TTC549 (cell line): Measurements from ENCODE around the gene SMAD7.

Source experiments
- FAIRE-seq: peaks from 2 replicates; lab custom pipeline; 2012; peaks lifted over from hg19 to GRCh38; lab: Jason Lieb, UNC

SMAD7 gene

DNA sequence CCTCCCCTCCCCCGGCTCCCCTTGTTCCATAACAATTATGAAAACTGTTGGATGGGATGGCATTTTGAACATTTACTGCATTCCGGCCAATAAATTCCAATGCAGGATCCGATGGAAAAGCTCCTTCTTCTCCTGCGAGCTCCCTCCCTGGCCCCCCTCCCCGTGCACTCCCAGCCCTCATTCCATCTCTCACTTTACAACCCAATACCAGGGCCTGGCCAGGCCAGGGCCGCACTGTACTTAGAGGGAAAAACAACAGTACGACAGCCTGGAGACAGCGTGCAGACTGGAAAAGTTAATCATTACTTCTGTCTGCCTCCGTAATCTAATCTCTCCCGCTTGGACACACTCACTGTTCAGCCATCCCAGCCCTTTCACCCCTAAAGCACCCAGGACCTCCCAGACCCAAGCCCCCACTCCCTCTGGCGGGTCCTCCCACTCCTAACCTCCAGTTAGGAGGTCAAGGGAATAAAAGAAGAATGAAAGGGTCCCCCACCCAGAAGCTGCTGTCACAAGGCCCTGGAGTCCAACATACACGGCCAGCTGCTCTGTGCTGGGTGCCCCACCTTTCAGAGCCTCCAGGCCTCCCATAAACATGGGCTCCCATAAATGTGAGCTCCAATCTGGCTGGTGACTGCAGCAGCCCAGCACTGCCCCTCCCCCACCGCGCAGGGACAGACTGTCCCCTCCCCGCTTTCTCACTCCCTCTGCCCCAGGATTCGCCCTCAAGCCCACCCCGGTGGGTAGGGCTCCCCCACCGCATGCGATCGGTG lies 20.6 kb downstream of the SMAD7 start:
- FAIRE-seq: no peak

DNA sequence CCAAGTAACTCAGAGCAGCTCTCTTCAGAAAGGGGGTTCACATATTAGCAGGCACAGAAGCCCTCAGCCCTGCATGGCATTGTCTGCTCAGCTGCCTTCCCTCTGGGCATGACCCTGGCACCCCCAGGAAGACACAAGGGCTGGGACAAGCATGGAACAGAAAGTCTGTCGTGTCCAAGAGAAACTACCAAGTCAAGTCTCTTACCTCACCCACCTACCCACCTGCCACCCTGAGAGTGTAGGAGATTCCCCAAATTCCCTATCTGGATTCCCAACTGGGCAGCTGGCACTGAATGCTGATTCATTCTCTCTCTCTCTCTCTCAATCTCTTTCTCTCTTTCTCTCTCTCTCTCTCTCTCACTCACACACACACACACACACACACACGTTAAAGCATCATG lies 21.6 kb downstream of the SMAD7 start:
- no peak for FAIRE-seq

DNA sequence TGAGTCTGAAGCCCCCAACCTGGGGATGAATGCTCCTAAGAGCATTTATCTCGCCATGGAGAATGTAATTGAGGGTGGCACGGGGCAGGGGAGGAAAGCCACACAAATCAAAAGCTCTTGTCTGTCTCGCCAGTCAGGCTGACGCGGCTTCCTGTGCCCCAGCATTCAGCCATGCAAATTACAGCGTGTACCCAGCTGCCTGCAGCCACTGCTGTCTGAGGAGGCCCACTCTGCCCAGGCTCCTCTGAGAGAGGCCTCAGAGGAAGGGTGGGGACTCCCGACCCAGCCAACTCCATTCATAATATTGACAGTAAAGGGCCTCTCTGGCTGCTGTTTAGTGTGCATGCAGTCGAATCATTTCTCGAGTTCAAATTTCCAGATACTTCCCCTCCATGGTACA lies 22.0 kb downstream of the SMAD7 start:
- FAIRE-seq: no peak

DNA sequence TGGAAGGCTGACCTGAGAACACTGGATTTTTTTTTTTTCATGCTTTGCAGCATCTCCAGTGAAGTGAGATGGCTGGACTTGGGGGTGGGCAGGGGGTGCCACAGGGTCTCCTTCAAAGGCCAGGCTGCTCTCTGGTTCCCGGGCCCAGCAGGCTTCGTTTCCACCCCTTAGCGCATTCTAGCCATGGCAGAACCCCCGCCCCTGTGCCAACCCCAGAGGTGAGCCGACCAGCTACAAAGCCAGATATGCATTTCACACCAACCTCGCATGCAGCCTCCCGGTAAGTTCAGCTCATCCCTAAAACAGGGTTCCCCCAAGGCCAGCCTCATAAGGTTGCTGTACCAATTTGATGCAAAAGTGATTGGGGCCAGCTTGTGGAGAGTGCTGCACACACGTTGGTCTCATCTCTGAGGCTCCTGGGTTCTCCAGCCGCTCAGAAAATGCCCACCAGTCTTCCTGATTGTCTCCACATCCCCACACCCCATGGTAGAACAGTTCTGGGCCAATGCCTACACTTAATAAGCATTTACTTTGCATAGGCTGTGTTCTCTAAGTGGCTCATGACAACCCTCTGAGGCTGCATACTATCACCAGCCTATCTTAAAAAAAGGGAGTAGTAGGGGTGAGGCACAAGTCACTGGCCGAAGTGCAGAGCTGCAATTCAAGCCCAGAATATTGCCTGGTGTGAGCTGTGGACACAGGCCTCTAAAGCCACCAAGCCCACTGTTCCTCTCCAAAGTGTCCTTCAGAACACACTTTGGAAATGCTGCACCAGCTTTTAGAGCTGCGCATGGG lies 23.3 kb downstream of the SMAD7 start:
- FAIRE-seq: no peak

- no peak for FAIRE-seq
Measured at GRCh38 chr18:48926420-48926857, 24.3 kb downstream of the SMAD7 start.

DNA sequence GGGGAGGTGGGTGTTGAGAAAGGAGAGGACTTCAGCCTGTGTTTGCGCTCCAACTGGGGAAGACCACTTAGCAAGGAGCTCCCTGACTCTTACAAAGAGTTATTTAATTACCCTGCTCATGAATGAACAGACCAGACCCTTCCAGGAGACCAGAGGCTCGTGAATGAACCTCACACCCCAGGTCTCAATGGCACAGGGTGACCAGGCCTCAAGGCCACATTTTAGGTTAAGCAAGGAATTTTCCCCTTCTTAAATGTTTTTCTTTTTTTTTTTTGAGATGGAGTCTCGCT lies 25.3 kb downstream of the SMAD7 start:
- FAIRE-seq: no peak

DNA sequence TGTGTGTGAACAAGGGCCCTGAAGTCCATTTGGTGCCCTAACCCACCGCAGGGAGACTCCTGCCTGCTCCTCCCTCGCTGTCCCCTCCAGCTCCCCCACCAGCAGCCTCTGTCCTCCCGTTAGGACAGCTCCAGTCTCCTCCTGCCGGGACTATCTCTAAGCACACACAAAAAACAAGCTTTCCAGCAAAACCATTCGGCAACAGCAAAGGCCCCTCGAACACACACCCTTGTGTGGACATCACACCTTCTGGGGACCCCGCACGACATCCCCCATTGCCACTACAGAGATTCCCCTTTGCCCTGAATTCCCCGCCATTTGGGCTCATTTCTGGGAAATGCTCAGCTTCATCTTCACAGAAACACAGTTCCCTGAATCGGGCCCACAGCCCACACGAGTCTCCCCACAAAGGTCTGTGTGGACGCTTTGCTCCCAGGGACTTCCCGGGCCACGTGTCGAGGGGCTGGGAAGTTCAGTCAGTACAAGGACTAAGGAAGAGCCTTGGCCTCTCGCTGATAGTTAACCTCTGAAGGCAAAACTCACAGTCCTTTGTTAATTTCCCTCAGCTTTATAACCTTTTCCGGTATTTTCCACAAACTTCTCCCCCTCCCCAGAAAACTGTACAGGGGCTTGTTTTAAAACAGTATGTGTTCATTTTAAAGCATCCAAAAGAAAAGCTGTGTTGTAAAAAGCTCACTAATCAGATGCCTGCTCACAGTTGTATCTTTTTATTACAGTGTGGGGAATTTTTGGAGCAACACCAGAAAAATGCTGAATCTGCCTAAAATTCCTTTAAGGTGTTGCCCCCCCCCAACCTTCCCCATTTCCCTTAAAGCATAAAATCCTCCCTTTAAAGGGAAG lies 25.9 kb downstream of the SMAD7 start:
- no peak for FAIRE-seq

DNA sequence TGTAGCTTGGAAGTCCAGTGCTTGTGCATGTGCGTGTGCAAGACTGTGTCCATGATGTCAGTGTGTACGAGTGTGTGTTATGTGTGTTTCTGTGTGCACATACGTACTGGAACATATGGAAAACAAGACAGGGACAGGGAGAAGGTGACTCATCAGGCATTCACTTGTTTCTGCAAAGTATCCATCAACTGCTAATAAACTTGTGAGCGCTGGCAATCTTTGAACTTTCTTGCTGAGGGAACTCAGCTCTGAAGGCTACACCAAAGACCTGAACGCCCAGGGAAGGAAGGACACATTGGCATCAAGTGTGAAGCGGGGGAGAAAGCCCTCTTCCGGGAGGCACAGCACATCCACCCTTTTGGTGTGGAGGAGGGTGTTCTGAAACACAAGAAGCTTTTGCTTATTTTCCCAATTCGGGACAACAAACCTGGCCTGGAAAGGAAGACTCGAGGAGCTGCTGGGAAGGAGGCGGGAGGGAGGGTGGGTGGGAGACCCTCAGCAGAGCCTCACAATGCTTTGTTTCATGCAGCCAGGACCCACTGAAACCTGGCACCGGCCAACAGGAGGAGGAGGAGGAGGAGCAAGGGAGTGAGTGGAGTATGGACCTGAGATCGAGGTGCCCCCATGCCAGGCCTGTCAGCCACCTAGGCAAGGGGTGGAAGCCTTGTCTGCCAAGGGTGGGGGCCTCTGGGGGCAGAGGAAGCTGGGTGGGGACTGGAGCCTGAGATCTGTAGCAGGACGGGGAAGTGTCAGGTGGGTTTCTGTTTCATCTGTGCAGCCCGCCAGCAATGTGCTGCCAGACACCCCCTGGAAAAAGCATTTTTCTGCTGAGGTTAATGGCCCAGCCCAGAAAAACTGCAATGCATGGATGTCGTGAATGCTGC lies 26.8 kb downstream of the SMAD7 start:
- FAIRE-seq: no peak

DNA sequence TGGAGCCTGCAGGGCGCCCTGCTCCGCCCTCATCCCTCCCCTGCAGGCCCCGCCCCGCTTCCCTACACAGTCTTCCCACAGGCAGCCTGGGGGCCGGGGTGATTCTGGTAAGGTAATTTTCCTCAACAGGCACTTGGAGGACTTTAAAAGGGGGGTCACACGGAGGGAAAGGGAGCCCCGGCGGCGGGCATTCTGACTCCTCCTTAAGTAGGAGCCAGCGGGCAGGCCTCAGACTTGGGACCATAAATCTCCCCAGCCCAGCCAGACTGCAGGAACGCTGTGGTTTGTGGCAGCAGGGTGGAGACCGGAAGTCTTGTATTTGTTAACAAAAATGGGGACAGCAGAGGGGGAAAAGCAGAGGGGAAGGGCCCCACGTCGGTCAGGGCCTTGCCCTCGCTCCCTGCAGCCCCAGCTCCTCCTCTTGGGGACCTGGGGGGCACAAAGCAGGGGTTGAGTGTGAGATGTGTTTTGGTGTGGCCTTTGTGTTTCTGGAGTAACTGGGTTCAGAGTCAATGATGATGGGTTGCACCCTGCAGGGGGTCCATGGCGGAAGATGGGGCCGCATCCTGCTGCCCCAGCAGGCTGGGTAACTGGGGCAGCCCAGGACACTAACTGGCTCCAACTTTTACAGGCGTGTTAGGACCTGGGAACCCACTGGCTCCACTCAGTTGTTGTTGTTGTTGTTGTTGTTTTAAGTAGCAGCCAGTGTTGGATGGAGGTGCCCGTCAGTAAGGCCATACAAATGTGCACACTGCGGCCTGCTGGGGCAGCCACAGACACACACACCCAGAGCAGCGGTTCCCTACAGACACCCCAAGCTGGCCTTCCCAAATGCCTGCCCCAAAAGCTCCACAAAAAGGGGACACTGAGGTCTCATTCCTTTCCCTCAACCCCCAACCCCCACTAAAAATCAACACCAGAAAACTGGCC lies 27.7 kb downstream of the SMAD7 start:
- FAIRE-seq: no peak

DNA sequence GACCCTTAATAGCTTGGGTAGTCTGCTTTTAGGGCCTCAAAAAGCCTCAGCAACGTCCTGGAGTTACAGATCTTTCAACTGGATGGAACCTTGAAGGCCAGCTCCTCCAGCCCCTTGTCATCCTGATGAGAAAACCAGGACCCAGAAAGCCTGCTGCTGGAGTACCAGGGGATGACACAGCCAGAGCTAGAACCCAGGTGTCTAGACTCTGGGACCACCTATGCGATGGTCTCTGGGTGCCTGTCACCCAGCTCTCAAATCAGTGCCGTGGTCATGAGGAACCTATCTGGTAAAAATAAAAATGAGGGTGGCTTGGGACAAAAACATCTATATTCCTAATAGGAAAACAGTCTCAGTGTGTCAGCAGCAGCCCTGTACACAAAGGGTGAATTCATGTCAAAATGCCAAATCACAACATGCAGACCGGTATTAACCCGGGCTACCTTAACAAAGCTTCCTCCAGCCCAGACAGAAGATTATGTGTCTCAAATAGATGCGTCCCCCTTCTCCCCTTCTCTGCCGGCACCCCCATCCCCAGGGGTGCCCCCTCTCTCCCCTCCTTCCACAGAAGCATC lies 28.5 kb downstream of the SMAD7 start:
- no peak for FAIRE-seq

DNA sequence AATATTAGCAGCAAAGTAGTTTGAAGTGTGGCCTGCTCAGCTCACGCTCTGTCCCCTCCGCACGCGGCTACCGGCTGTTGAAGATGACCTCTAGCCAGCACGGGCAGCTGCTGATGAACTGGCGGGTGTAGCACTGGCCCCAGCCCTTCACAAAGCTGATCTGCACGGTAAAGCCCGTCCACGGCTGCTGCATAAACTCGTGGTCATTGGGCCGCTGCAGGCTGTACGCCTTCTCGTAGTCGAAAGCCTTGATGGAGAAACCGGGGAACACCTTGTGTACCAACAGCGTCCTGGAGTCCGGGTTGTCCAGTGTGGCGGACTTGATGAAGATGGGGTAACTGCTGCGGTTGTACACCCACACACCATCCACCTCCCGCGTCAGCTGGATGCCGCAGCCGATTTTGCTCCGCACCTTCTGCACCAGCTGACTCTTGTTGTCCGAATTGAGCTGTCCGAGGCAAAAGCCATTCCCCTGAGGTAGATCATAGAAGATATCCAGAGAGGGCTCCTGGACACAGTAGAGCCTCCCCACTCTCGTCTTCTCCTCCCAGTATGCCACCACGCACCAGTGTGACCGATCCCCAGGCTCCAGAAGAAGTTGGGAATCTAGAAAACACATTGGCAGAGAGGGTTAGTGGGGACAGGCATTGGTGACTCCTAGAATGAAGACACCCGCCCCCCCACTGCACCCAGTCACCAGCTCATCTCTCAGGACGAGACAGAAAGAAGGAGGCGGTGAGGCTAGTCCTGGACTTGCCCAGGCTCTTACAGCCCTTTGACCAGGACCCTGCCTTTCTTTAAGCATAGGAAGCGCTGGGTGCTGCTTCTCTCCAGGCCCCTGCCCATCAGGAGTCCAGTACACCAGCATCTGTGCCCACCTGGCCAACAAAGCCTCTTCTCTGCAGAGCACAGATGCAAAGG lies 29.2 kb downstream of the SMAD7 start:
- FAIRE-seq: no peak

- no peak for FAIRE-seq
Measured at GRCh38 chr18:48920408-48921038, 30.2 kb downstream of the SMAD7 start.

DNA sequence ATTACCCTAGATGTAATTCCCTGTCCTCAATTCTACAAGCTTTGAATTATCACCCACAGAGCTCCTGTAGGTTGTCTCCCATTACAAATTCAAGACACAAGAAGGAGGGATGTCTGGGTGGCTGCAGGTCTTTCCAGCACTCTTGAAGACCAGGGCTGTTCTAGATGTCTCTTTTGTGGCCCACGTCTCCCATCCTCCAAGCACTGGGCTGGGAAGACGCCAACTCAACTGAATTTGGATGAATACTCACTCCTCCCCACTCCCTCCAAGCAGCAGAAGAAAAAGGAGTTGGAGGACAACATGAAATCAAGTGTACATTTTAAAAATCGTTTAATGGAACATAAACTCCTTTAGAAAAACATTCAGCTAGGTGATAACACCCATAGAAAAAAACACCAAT lies 31.2 kb downstream of the SMAD7 start:
- no peak for FAIRE-seq

DNA sequence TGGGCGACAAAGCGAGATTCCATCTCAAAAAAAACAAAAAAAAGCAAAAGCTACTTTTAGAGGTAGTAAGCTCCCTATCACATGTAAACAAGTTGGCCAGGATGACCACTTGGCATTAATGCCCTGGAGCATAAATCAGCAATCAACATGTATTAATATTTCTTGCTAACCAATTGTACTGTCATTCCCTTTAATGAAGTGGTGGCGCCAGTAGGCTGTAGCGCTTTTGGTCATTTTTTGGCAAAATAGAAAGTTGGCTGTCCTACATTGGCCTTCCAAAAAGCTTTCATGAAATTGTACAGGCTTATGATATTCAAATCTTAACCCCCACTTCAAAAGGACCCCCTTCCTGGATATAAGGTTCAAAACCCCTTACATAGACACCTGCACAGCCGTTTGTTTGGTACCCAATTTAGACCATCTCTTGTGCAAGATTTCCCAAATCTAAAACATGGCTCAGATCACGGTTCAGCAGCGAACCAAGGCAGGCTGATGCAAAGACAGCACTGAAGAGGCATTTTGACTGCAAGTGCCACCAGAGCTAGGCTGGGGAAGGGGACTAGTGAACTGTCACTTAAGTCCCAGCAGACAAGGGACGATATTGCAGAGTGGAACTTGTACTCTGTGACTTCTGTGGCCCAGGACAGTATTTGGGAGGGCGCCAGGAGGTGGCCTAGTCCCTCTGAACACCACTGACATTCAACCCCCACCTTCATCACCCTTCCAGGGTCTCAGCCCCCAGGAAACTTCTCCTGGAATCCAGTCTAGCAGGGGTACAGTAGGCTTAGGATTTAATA lies 31.9 kb downstream of the SMAD7 start:
- FAIRE-seq: no peak

- FAIRE-seq: no peak
Measured at GRCh38 chr18:48917579-48918517, 32.9 kb downstream of the SMAD7 start.

GRCh38 chr18:48915626-48916425 lies 34.9 kb downstream of the SMAD7 start:
- no peak for FAIRE-seq
